Fibroblast of skin of back (primary cell): ENCODE measurements around the gene ASL. TPM values are rescaled to one million over a fixed set of nuclear protein-coding genes. Genes with fewer than 3 reads are reported as not detected.
A peak's percentile ranks its signal among the peaks of the same experiment; 100 is the strongest.
"Not testable (repeated sequence)": the region's sequence is repeated elsewhere in the genome, so short reads cannot be mapped to it uniquely, and the experiment has no call there.

Source experiments
- DNase-seq: peaks from one replicate; pipeline ENCODE4 v3.0.0-alpha.2; 2013
- polyA plus RNA-seq, 2 experiments: library from polyadenylated mRNA; unstranded; fragments of 120-200 nt; gene quantifications; one replicate each; pipeline ENCODE4 v1.2.1, GENCODE V29; 2013; ENCODE audit not compliant: insufficient read length in 2 of 2

ASL gene
- 44.2 TPM for polyA plus RNA-seq (2013, experiment 1 of 2; ENCODE audit: insufficient read length)
- 31.7 TPM for polyA plus RNA-seq (2013, experiment 2 of 2; ENCODE audit: insufficient read length)

DNA sequence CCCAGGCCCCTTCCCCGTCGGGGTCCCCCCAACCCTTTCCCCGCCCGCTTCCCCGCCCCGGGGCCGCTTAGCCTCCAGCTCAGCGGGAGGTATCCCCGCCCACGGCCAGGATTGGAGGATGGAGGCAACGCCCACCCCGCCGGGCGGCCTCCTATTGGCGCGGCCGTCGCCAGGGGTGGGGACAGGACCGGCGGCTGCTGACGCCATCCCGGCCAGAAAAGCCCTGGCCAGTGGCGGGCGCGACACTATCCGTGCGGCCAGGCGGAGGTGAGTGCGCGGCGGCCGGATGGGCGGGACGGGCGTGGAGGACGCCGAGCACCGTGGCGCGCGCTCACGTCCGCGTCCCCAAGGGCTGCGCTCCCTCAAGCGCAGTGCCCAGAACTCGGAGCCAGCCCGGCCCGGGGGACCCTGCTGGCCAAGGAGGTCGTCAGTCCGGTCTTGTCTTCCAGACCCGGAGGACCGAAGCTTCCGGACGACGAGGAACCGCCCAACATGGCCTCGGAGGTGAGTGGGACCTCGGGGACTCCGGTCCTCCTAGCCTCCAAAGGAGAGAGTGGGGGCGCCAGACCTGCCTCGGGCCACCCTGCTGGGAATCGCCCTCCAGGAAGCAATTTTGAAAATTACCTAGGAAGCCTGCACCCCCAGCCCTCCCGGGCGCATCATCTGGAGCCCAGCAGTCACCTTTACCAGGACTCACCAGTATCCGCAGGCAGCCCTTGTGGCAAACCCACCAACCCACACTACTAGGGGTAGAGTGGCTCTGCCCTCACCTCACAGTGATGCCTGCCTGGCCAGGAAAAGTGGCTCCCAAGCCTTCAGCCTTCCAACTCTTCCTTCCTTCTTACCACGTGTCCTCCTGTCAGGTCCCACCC, at the start of gene ASL:
Gene ASL, plus strand, starts transcription at position 230 of the 872 bp plus-strand sequence. Its CDS starts 263 bp downstream, at position 493.
- DNase-seq: peak; percentile 91

DNA sequence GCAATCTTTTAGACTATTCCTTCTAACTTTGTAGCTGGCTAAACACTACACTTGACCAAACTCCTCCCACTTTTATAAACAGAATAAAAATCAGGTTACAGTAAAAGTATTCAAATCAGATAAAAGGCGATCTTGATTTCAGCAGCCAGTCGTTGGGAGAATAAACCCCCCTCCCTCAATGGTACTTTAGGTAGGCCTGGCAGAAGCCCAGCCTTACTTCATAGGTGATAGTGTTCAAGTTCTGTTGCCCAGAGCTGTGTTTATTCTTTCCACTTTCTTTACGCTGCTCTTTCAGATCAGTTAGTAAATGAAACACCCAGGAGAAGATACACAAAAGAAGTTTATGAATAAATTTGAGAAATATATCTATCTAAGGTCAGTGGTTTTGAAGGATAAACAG, 47.3 kb upstream of the ASL start:
- DNase-seq: not testable (repeated sequence)

DNA sequence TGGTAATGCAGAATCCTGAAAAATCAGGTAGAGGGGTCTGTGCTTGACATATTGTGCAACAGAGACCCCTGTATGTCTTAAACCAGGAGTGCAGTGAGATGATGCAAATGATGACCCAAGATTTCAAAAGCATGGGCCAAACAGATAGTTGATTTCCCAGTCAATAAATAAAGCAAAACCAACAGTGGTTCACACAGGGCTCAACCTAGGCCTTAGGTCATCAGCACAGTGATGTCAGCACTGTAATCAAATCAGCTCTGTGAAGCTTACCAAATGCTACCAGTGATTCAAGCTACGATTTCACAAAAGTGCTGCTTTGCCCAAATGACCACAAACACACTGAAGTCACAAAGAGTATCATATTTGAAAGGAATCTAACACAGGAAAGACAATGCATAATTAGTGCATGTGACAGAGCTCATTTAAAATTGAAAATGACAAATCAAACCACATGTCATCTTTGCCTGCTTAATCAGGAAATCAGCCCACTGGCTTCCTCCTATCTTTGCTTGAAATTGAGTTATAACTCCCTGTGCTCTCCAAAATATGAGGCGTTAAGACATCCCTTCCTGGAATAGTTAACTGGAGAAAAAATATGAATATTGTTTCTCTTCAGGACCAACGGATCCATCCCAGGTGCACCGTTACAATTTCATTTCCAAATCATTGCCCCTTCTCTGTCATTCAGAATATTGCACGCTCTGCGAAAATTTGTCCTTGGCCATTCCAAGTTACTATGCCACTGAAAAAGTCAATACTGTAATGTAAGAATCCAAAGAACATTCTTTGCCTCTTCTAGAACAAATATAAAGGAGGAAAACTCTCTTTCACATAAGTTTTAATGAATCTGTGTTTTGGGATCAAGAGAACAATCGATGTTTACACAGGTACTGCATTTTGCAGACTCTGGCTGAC, 41.9 kb upstream of the ASL start:
- DNase-seq: no peak

GRCh38 chr7:66034436-66035010, 41.1 kb upstream of the ASL start:
- DNase-seq: not testable (repeated sequence)

DNA sequence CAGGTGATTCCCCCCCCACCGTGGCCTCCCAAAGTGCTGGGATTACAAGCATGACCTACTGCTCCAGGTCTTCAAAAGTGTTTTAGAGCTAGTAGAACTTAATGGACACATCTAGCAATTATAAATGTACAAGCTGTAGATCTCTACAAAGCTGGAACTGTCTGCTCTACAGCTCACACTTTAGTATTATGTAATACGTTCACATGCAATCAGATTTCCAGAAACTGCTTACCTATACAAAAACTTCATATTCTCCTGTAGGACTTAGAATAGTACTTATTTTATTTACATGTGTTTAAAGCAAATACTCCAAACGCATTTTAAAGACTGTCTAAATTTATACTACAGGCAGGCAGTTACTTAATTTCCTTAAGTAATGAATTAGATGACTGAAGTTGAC, 39.2 kb upstream of the ASL start:
- no peak for DNase-seq

GRCh38 chr7:66036788-66037187, 38.8 kb upstream of the ASL start:
- DNase-seq: no peak

- DNase-seq: no peak
These were observed 36.4 kb upstream of the ASL start for GRCh38 chr7:66039094-66039670.

- DNase-seq: peak; percentile 17
These were observed 31.7 kb upstream of the ASL start for GRCh38 chr7:66043681-66044497.

GRCh38 chr7:66044498-66044854, 31.1 kb upstream of the ASL start:
- DNase-seq: not testable (repeated sequence)

DNA sequence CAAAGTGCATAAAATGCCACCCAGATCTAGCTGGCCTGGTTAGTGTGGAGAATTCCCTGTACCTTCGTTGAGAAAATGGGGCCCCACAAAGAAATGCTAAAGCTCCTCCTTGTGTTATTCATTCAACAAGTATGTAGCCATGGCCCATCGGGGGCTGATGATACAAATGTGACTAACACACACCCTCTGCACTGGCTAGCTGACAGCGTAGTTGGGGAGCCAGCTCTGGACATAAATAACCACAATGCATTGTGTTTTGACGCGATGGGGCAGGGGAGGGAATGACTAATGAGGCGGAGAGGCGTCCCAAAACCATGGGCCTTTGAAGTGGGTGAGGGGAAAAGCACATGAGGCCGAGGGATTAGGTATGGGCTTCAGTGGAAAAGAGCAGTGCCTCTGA, 28.2 kb upstream of the ASL start:
- DNase-seq: peak; percentile 97

- DNase-seq: not testable (repeated sequence)
These were observed 25.7 kb upstream of the ASL start for GRCh38 chr7:66049886-66050285.

DNA sequence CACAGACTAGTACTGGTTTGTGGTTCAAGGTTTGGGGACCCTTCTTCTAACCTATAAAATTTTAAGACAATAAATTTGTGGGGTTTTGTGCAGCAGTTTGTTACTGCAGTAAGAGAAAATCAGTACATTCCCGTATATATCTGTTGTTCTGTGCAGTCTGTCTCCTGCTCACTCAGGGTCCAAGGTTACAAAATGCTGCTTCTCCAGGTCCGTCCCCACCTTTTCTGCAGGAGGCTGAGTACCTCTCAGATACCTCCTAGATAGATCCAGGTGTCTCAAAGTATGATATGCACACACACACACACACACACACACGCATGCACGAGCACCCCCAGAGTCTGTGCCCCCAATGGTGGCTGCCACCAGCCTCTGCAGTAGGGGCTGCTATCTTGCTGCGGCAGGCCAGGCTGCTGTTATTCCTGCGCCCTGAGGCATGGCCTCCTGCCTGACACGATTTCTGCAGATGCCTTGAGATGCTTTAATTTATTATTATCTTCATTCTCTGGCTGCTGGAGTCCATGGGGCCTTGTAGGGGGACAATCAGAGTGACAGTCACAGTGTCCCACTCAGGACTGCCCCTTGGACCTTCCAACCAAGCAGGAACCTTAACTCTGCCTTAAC, 25.2 kb upstream of the ASL start:
- no peak for DNase-seq

GRCh38 chr7:66050990-66051448, 24.6 kb upstream of the ASL start:
- DNase-seq: peak; percentile 93

GRCh38 chr7:66052447-66052846, 23.2 kb upstream of the ASL start:
- no peak for DNase-seq

DNA sequence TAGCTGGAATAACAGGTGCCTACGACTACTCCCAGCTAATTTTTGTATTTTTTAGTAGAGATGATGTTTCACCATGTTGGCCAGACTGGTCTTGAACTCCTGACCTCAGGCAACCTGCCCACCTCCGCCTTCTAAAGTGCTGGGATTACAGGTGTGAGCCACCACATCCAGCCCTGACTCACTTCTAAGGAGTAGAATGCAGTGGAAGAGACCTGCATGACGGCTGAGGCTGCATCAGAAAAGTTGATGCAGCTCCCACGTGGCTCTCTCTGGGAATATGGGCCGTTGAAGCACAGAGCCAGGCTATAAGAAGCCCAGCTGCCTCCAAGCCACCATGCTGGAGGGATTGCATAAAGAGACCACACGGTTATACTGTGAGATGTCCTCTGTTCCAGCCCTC, 21.6 kb upstream of the ASL start:
- DNase-seq: no peak

DNA sequence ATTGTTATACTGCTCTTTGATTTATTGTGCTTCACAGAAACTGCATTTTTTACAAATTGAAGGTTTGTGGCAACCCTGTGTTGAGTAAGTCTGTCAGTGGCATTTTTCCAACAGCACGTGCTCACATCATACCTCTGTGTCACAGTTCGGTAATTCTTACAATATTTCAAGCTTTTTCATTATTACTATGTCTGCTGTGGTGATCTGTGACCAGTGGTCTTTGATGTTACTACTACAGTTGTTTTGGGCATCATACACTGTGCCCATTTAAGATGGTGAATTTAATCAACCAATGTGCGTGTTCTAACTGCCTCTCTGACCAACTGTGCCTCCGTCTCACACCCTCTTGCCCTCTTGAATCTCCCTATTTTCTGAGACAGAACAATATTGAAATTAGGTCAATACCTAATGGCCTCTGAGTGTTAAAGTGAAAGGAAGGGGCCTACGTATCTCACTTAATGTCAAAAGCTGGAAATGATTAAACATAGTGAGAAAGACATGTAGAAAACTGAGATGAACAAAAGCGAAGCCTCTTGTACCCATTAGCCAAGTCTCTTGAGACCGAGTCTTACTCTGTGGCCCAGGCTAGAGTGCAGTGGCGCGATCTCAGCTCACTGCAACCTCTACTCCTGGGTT, 20.2 kb upstream of the ASL start:
- DNase-seq: peak; percentile 36

- no peak for DNase-seq
These were observed 14.8 kb upstream of the ASL start for GRCh38 chr7:66060796-66061195.

GRCh38 chr7:66069732-66070131, 5.9 kb upstream of the ASL start:
- DNase-seq: no peak

DNA sequence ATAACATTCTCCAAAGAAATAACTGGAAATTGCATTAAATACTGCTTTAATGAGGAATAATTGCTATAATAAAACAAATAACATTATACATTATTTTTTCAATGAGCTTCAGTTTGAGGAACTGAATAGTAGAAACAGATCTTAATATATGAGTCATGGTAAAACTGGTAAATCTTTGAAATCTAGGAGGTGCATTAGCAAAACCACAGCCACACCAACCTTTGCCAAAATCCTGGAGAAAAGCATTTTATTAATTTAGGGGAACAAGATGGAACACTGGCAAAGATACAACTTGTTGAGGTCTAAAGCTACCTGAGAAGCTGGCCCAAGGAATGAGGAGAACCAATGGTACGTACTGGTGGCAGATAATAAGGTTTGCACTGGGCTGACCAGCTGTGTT, 5.4 kb upstream of the ASL start:
- no peak for DNase-seq

GRCh38 chr7:66072208-66072607, 3.4 kb upstream of the ASL start:
- DNase-seq: not testable (repeated sequence)
